HepG2 (cell line): ENCODE results near the gene ADAMTS4. TPM values are rescaled to one million over a fixed set of nuclear protein-coding genes. Genes with fewer than 3 reads are reported as not detected.

Experiments used
- AHR ChIP-seq: IDR thresholded peaks from 2 replicates; pipeline ENCODE4 v1.6.1; 2018; ENCODE audit warnings: missing genetic modification reagents, missing compliant biosample characterization
- ARID2 ChIP-seq: sonication (generic); formaldehyde crosslinking; IDR thresholded peaks from 2 replicates; pipeline ENCODE4 v1.8.1; 2022; ENCODE audit warnings: mild to moderate bottlenecking, missing genetic modification reagents, borderline replicate concordance
- ATF3 ChIP-seq: sonication (generic); formaldehyde crosslinking; IDR thresholded peaks from 2 replicates; pipeline ENCODE4 v1.4.0; 2020; ENCODE audit warnings: missing genetic modification reagents
- BCL3 ChIP-seq: sonication (generic); formaldehyde crosslinking; IDR thresholded peaks from 2 replicates; pipeline ENCODE4 v1.5.1; 2020; ENCODE audit warnings: mild to moderate bottlenecking, missing genetic modification reagents, moderate library complexity
- CC2D1A ChIP-seq: sonication (generic); formaldehyde crosslinking; IDR thresholded peaks from 2 replicates; pipeline ENCODE4 v1.8.1; 2023; ENCODE audit warnings: mild to moderate bottlenecking, missing genetic modification reagents
- CHCHD3 ChIP-seq: sonication (generic); formaldehyde crosslinking; IDR thresholded peaks from 2 replicates; pipeline ENCODE4 v1.8.0; 2022; ENCODE audit warnings: mild to moderate bottlenecking, missing genetic modification reagents, moderate library complexity
- HIVEP1 ChIP-seq: sonication (generic); formaldehyde crosslinking; IDR thresholded peaks from 2 replicates; pipeline ENCODE4 v1.4.0; 2020; ENCODE audit warnings: mild to moderate bottlenecking, missing genetic modification reagents
- ISL2 ChIP-seq: sonication (generic); formaldehyde crosslinking; IDR thresholded peaks from 2 replicates; pipeline ENCODE4 v1.5.0; 2020; ENCODE audit warnings: missing genetic modification reagents
- KMT2A ChIP-seq: sonication (generic); formaldehyde crosslinking; IDR thresholded peaks from 2 replicates; pipeline ENCODE4 v1.4.0; 2020; ENCODE audit warnings: missing genetic modification reagents
- MATR3 ChIP-seq: sonication (generic); formaldehyde crosslinking; IDR thresholded peaks from 2 replicates; pipeline ENCODE4 v1.4.0; 2020; ENCODE audit warnings: missing genetic modification reagents
- MIXL1 ChIP-seq: IDR thresholded peaks from 2 replicates; pipeline ENCODE4 v1.6.1; 2016
- NBN ChIP-seq: fragments of 450-650 bp; conservative IDR thresholded peaks from 2 replicates; pipeline ENCODE4 v1.6.1; 2017
- NR0B2 ChIP-seq: sonication (generic); formaldehyde crosslinking; IDR thresholded peaks from 2 replicates; pipeline ENCODE4 v1.4.0; 2020; ENCODE audit warnings: mild to moderate bottlenecking, missing genetic modification reagents
- PCBP1 ChIP-seq: fragments of 200-400 bp; formaldehyde crosslinking; IDR thresholded peaks from 2 replicates; pipeline ENCODE4 v1.6.1; 2017; ENCODE audit warnings: mild to moderate bottlenecking, low read depth, low read length, borderline replicate concordance
- PRDM15 ChIP-seq: sonication (generic); formaldehyde crosslinking; IDR thresholded peaks from 2 replicates; pipeline ENCODE4 v1.4.0; 2020; ENCODE audit warnings: missing genetic modification reagents
- TRAFD1 ChIP-seq: sonication (generic); formaldehyde crosslinking; IDR thresholded peaks from 2 replicates; pipeline ENCODE4 v1.5.1; 2020; ENCODE audit warnings: missing genetic modification reagents, mild to moderate bottlenecking, borderline replicate concordance
- ZNF331 ChIP-seq: sonication (generic); formaldehyde crosslinking; IDR thresholded peaks from 2 replicates; pipeline ENCODE4 v1.4.0; 2020; ENCODE audit warnings: missing genetic modification reagents
- ZNF382 ChIP-seq: sonication (generic); formaldehyde crosslinking; IDR thresholded peaks from 2 replicates; pipeline ENCODE4 v1.5.0; 2020; ENCODE audit warnings: missing genetic modification reagents, mild to moderate bottlenecking, borderline replicate concordance
- ZSCAN20 ChIP-seq: sonication (generic); formaldehyde crosslinking; IDR thresholded peaks from 2 replicates; pipeline ENCODE4 v1.4.0; 2020; ENCODE audit warnings: missing genetic modification reagents, mild to moderate bottlenecking, borderline replicate concordance
- ZSCAN22 ChIP-seq: sonication (generic); formaldehyde crosslinking; IDR thresholded peaks from 2 replicates; pipeline ENCODE4 v1.4.0; 2020; ENCODE audit warnings: mild to moderate bottlenecking, missing genetic modification reagents
- ZUFSP ChIP-seq: sonication (generic); formaldehyde crosslinking; IDR thresholded peaks from 2 replicates; pipeline ENCODE4 v1.9.0; 2021; ENCODE audit warnings: missing genetic modification reagents, mild to moderate bottlenecking, borderline replicate concordance
- polyA plus RNA-seq, 8 experiments: library from polyadenylated mRNA; depleted of rRNA in 3 of 8; stranded (reverse) in 7 of 8; unstranded in 1 of 8; fragments of >200 nt; fragmentation: Illumina TruSeq in 4 of 8; extraction: Trizol in 4 of 8; gene quantifications; 2 replicates each; pipeline versions ENCODE4 v1.2.1 to v1.2.3, GENCODE V29; 2011 to 2016; ENCODE audit warnings: low read depth in 4 of 8, missing spikeins in 1 of 8, mixed read lengths in 1 of 8; ENCODE audit not compliant: insufficient read depth in 1 of 8
- total RNA-seq, 5 experiments: library from RNA; depleted of rRNA; stranded (reverse); fragments of >200 nt; fragmentation: Illumina TruSeq; extraction: Trizol; gene quantifications; 2 replicates each; pipeline ENCODE4 v1.2.3, GENCODE V29; 2016; ENCODE audit warnings: low read depth in 1 of 5

ADAMTS4 gene
- total and polyA plus RNA-seq, 2 of the 13 experiments (the other 11 are each of a cell fraction or from before 2014, with no cell fraction given): 0.51 to 1.7 TPM

- TF ChIP-seq PCBP1 (no peak), ISL2 (CRISPR knock-in tag) (peak; percentile 55; the same call in 1 of the 2 replicates), ARID2 (CRISPR knock-in tag) (no peak), KMT2A (CRISPR knock-in tag) (no peak), ZNF382 (no peak), MIXL1 (peak; percentile 75), AHR (CRISPR knock-in tag) (no peak), ZSCAN22 (CRISPR knock-in tag) (no peak), ATF3 (CRISPR knock-in tag) (no peak), BCL3 (CRISPR knock-in tag) (peak; percentile 63; the same call in 1 of the 2 replicates), CHCHD3 (CRISPR knock-in tag) (0 out of 2 replicates have a peak, but pooled peaks have one; percentile 40), TRAFD1 (CRISPR knock-in tag) (peak; percentile 36; the same call in 1 of the 2 replicates), PRDM15 (no peak), ZNF331 (no peak), MATR3 (CRISPR knock-in tag) (no peak), ZSCAN20 (CRISPR knock-in tag) (no peak), NBN (no peak), ZUFSP (CRISPR knock-in tag) (no peak), HIVEP1 (no peak), CC2D1A (CRISPR knock-in tag) (0 out of 2 replicates have a peak, but pooled peaks have one; percentile 67), NR0B2 (CRISPR knock-in tag) (no peak)
These were observed 19.6 kb upstream of the ADAMTS4 start (continued) for GRCh38 chr1:161218301-161219077.
